ENCODE data around the gene IMMP2L. TPM values are rescaled to one million over a fixed set of nuclear protein-coding genes. Genes with fewer than 3 reads are reported as not detected.

The IMMP2L gene
- polyA plus RNA-seq, 1 donor (not counting 4 experiments of a cell fraction or from before 2014, with no cell fraction given), result 14.1 TPM

DNA sequence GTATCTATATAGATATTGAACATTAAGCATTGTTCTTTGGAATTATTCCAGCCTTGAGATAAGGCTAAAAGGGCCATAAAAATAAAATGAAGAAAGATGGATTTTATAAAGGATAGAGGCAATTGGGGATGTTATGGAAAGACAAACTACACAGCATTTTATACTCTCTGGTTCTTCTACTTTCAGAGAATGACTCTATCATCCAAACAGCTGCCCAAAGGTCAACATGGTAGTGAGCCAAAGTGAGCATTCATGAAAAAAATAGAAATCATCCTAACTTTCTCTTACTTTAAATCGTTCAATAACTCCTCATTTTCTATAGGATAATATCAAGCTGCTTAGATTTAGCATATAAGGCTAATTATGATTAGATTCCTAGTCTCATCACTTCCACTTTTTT, 25.2 kb downstream of the IMMP2L start:
- FAIRE-seq (no peak), DNase-seq (ENCODE audit: low read depth, low spot score) (no peak)
- Histone ChIP-seq H3K9ac (ENCODE audit: control insufficient read depth, extremely low read depth, insufficient read depth, low read length) (no peak overlapping the region), H3K9me3 (ENCODE audit: control insufficient read depth, low read depth, low read length) (no peaks in the 10 kb centered on the region), H3K36me3 (ENCODE audit: control insufficient read depth in 2 of 2, extremely low read depth in 1 of 2, insufficient read depth in 2 of 2, low read length in 2 of 2) (peaks cover 0 to 2% of the 10 kb centered on the region in 2 experiments), H3K9me1 (ENCODE audit: control insufficient read depth, extremely low read depth, insufficient read depth, low read length) (no peaks in the 10 kb centered on the region), H3K27me3 (ENCODE audit: control insufficient read depth, extremely low read depth, insufficient read depth, low read length) (no peaks in the 10 kb centered on the region), H4K20me1 (ENCODE audit: control insufficient read depth, extremely low read depth, insufficient read depth, low read length) (no peaks in the 10 kb centered on the region), H3K4me3 (ENCODE audit: control insufficient read depth in 2 of 3, extremely low read depth in 1 of 3, insufficient read depth in 2 of 3, low read depth in 1 of 3, low read length in 3 of 3) (no peak overlapping the region), H3K4me2 (ENCODE audit: control insufficient read depth, extremely low read depth, insufficient read depth, low read depth, low read length) (no peak overlapping the region), H2AFZ (ENCODE audit: control insufficient read depth, low read length) (no peak overlapping the region), H3K27ac (ENCODE audit: control insufficient read depth, insufficient read depth, low read length) (no peak overlapping the region), H3K4me1 (ENCODE audit: control insufficient read depth, extremely low read depth, insufficient read depth, low read length) (no peaks in the 10 kb centered on the region), H3K79me2 (ENCODE audit: control insufficient read depth, insufficient read depth, low read length) (no peaks in the 10 kb centered on the region)
- no peak for TF ChIP-seq EZH2 (IDR thresholded peaks at IDR 0.05; ENCODE audit: low read length)
- no peak for TF ChIP-seq CTCF (optimal IDR thresholded peaks at IDR 0.05 in 1 of 3, IDR thresholded peaks at IDR 0.05 in 1 of 3, conservative IDR thresholded peaks at IDR 0.05 in 1 of 3; ENCODE audit: extremely low read depth in 1 of 3, insufficient read depth in 2 of 3, low read length in 3 of 3)
- dilution Hi-C loops (cut with MboI; ENCODE audit: extremely low pct_ligation_motif_present, low sequenced_read_pairs), result no loop called here

DNA sequence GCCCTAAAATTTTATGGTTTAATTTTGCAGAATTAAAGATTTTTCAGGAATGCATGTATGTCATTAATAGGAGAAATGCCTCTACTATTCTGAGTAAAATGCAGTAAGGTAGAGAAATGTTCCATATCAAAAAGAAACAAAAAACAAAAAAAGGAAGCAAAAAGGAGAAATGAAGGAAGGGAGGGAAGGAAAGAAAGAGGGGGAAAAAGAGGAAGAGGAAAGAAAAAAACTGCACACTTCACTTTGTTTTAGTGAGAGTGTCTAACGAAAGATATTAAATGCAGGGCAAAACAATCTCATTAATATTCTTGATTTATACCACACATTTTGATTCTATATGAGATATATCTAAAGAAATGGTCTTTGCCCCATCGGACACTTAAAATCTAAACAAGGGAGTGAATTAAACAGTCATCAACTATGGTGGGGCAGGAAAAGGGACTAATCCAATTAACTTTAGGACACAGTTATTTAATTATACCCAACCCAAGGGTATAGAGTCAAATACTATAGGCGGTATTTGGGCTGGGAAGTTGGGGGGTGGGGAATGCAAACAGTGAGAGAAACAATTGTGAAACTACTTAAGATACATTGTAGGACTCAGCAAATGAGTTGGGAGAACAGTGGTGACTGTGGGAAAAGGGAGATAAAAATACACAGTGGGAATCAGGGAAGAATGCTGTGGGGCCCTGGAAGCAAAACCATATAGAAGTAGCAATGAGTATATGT, 27.0 kb downstream of the IMMP2L start:
- FAIRE-seq (no peak), DNase-seq (ENCODE audit: low read depth, low spot score) (no peak)
- Histone ChIP-seq H3K27me3 (ENCODE audit: control insufficient read depth, extremely low read depth, insufficient read depth, low read length) (no peaks in the 10 kb centered on the region), H3K4me1 (ENCODE audit: control insufficient read depth, extremely low read depth, insufficient read depth, low read length) (no peaks in the 10 kb centered on the region), H3K9me3 (ENCODE audit: control insufficient read depth, low read depth, low read length) (no peaks in the 10 kb centered on the region), H3K4me3 (ENCODE audit: control insufficient read depth in 2 of 3, extremely low read depth in 1 of 3, insufficient read depth in 2 of 3, low read depth in 1 of 3, low read length in 3 of 3) (no peak overlapping the region), H3K36me3 (ENCODE audit: control insufficient read depth in 2 of 2, extremely low read depth in 1 of 2, insufficient read depth in 2 of 2, low read length in 2 of 2) (peaks cover 0 to 2% of the 10 kb centered on the region in 2 experiments), H3K79me2 (ENCODE audit: control insufficient read depth, insufficient read depth, low read length) (no peaks in the 10 kb centered on the region), H4K20me1 (ENCODE audit: control insufficient read depth, extremely low read depth, insufficient read depth, low read length) (no peaks in the 10 kb centered on the region), H3K9ac (ENCODE audit: control insufficient read depth, extremely low read depth, insufficient read depth, low read length) (no peak overlapping the region), H3K9me1 (ENCODE audit: control insufficient read depth, extremely low read depth, insufficient read depth, low read length) (no peaks in the 10 kb centered on the region), H3K4me2 (ENCODE audit: control insufficient read depth, extremely low read depth, insufficient read depth, low read depth, low read length) (no peak overlapping the region), H2AFZ (ENCODE audit: control insufficient read depth, low read length) (no peak overlapping the region), H3K27ac (ENCODE audit: control insufficient read depth, insufficient read depth, low read length) (no peak overlapping the region)
- dilution Hi-C loops (cut with MboI; ENCODE audit: extremely low pct_ligation_motif_present, low sequenced_read_pairs), result no loop called here
- TF ChIP-seq EZH2 (IDR thresholded peaks at IDR 0.05; ENCODE audit: low read length), result no peak

- H3K9me3 ChIP-seq (ENCODE audit: control insufficient read depth, low read depth, low read length), result no peaks in the 10 kb centered on the region
- H4K20me1 ChIP-seq (ENCODE audit: control insufficient read depth, extremely low read depth, insufficient read depth, low read length), result no peaks in the 10 kb centered on the region
- dilution Hi-C loops (cut with MboI; ENCODE audit: extremely low pct_ligation_motif_present, low sequenced_read_pairs), result no loop called here
- H3K9ac ChIP-seq (ENCODE audit: control insufficient read depth, extremely low read depth, insufficient read depth, low read length), result no peak overlapping the region
- H2AFZ ChIP-seq (ENCODE audit: control insufficient read depth, low read length), result no peak overlapping the region
- no peak overlapping the region for H3K4me3 ChIP-seq (ENCODE audit: control insufficient read depth in 2 of 3, extremely low read depth in 1 of 3, insufficient read depth in 2 of 3, low read depth in 1 of 3, low read length in 3 of 3)
- peaks cover 0 to under 1% of the 10 kb centered on the region in 2 experiments for H3K36me3 ChIP-seq (ENCODE audit: control insufficient read depth in 2 of 2, extremely low read depth in 1 of 2, insufficient read depth in 2 of 2, low read length in 2 of 2)
- H3K27ac ChIP-seq (ENCODE audit: control insufficient read depth, insufficient read depth, low read length), result no peak overlapping the region
- H3K79me2 ChIP-seq (ENCODE audit: control insufficient read depth, insufficient read depth, low read length), result no peaks in the 10 kb centered on the region
- H3K27me3 ChIP-seq (ENCODE audit: control insufficient read depth, extremely low read depth, insufficient read depth, low read length), result no peaks in the 10 kb centered on the region
- TF ChIP-seq EZH2 (IDR thresholded peaks at IDR 0.05; ENCODE audit: low read length) (no peak), CTCF (optimal IDR thresholded peaks at IDR 0.05 in 1 of 3, IDR thresholded peaks at IDR 0.05 in 1 of 3, conservative IDR thresholded peaks at IDR 0.05 in 1 of 3; ENCODE audit: extremely low read depth in 1 of 3, insufficient read depth in 2 of 3, low read length in 3 of 3) (no peak)
- FAIRE-seq (no peak), DNase-seq (ENCODE audit: low read depth, low spot score) (no peak)
- no peak overlapping the region for H3K4me2 ChIP-seq (ENCODE audit: control insufficient read depth, extremely low read depth, insufficient read depth, low read depth, low read length)
- H3K4me1 ChIP-seq (ENCODE audit: control insufficient read depth, extremely low read depth, insufficient read depth, low read length), result no peaks in the 10 kb centered on the region
- H3K9me1 ChIP-seq (ENCODE audit: control insufficient read depth, extremely low read depth, insufficient read depth, low read length), result no peaks in the 10 kb centered on the region
Measured at GRCh38 chr7:111532625-111533024, 29.7 kb downstream of the IMMP2L start.

Measured in keratinocyte (primary cell).